GM23338 (cell line): ENCODE measurements around the gene IL5RA. TPM values are rescaled to one million over a fixed set of nuclear protein-coding genes. Genes with fewer than 3 reads are reported as not detected.

ENCODE experiments used
- ATAC-seq: fragments of 200-7000 bp; cut with Tn5 transposase; 3 replicates; pipeline ENCODE4 v1.9.1; 2020
- DNase-seq: peaks from one replicate; pipeline ENCODE4 v3.0.0-alpha.2; 2015; ENCODE audit warnings: low spot score
- H2AFZ ChIP-seq: fragments of 200-600 bp; sonication (generic); 2 replicates; pipeline ENCODE4 v1.8.0; 2016; ENCODE audit warnings: antibody characterized with exemption, mild to moderate bottlenecking, moderate library complexity
- H3F3A ChIP-seq: fragments of 200-600 bp; sonication (generic); replicated peaks from 2 replicates; pipeline ENCODE4 v1.8.0; 2017; ENCODE audit warnings: antibody characterized with exemption, mixed run types, low read depth
- H3K27ac ChIP-seq: fragments of 200-600 bp; sonication (generic); 2 replicates; pipeline ENCODE4 v1.6.1; 2016; ENCODE audit warnings: low read depth
- H3K27me3 ChIP-seq: fragments of 200-600 bp; sonication (generic); 2 replicates; pipeline ENCODE4 v1.8.0; 2016; ENCODE audit warnings: mild to moderate bottlenecking, mixed run types, moderate library complexity; ENCODE audit not compliant: insufficient read depth
- H3K36me3 ChIP-seq: fragments of 200-600 bp; sonication (generic); 2 replicates; pipeline ENCODE4 v1.8.0; 2016; ENCODE audit warnings: mild to moderate bottlenecking; ENCODE audit not compliant: insufficient read depth
- H3K4me1 ChIP-seq: fragments of 200-600 bp; sonication (generic); 2 replicates; pipeline ENCODE4 v1.8.0; 2016; ENCODE audit warnings: mild to moderate bottlenecking, moderate library complexity; ENCODE audit not compliant: insufficient read depth
- H3K4me2 ChIP-seq: fragments of 200-600 bp; sonication (generic); 2 replicates; pipeline ENCODE4 v1.7.1; 2017; ENCODE audit warnings: mixed run types
- H3K4me3 ChIP-seq: fragments of 200-600 bp; sonication (generic); 2 replicates; pipeline ENCODE4 v1.6.1; 2016; ENCODE audit warnings: mixed run types
- H3K79me2 ChIP-seq: fragments of 200-600 bp; sonication (generic); replicated peaks from 2 replicates; pipeline ENCODE4 v1.8.0; 2017; ENCODE audit warnings: mild to moderate bottlenecking; ENCODE audit not compliant: insufficient read depth
- H3K9me2 ChIP-seq: fragments of 200-600 bp; sonication (generic); 2 replicates; pipeline ENCODE4 v1.8.0; 2017; ENCODE audit not compliant: insufficient read depth
- H4K20me1 ChIP-seq: fragments of 200-600 bp; sonication (generic); replicated peaks from 2 replicates; pipeline ENCODE4 v1.8.0; 2017; ENCODE audit warnings: mild to moderate bottlenecking; ENCODE audit not compliant: insufficient read depth
- H3K27ac Mint-ChIP-seq: 2 replicates; pipeline ENCODE4 v1.8.0; 2020; ENCODE audit warnings: inconsistent platforms, mild to moderate bottlenecking, moderate library complexity, mixed read lengths
- H3K27me3 Mint-ChIP-seq: 3 replicates; pipeline ENCODE4 v1.8.0; 2022; ENCODE audit warnings: low read depth, mild to moderate bottlenecking, moderate library complexity, mixed read lengths, inconsistent platforms; ENCODE audit not compliant: insufficient read depth, poor library complexity
- H3K36me3 Mint-ChIP-seq: 3 replicates; pipeline ENCODE4 v1.8.0; 2021; ENCODE audit warnings: low read depth, mild to moderate bottlenecking, inconsistent platforms, moderate library complexity, mixed read lengths
- H3K4me1 Mint-ChIP-seq: 3 replicates; pipeline ENCODE4 v1.8.0; 2020; ENCODE audit warnings: mild to moderate bottlenecking, inconsistent platforms, mixed read lengths
- H3K4me3 Mint-ChIP-seq: 3 replicates; pipeline ENCODE4 v1.8.0; 2021; ENCODE audit warnings: moderate library complexity, mild to moderate bottlenecking, inconsistent platforms, mixed read lengths
- H3K9me3 Mint-ChIP-seq: 3 replicates; pipeline ENCODE4 v1.8.0; 2020; ENCODE audit warnings: moderate library complexity, mild to moderate bottlenecking, inconsistent platforms, mixed read lengths
- CTCF ChIP-seq, 2 experiments: fragments of 200-600 bp in 1 of 2; sonication (generic) in 1 of 2; conservative IDR thresholded peaks; 2 replicates each; pipeline versions ENCODE4 v1.5.1 to v1.6.1; 2016 to 2017; ENCODE audit warnings: antibody characterized with exemption in 2 of 2, low read depth in 2 of 2, mild to moderate bottlenecking in 2 of 2, moderate library complexity in 1 of 2
- EZH2phosphoT487 ChIP-seq: fragments of 200-600 bp; sonication (generic); IDR thresholded peaks from one replicate; pipeline ENCODE4 v1.8.1; 2018; ENCODE audit warnings: antibody characterized with exemption; ENCODE audit not compliant: unreplicated experiment
- JUNB ChIP-seq: IDR thresholded peaks from one replicate; pipeline ENCODE4 v1.6.1; 2016; ENCODE audit warnings: antibody characterized with exemption; ENCODE audit not compliant: unreplicated experiment
- POLR2AphosphoS5 ChIP-seq: IDR thresholded peaks from 2 replicates; pipeline ENCODE4 v1.6.1; 2016; ENCODE audit warnings: antibody characterized with exemption, low read depth
- REST ChIP-seq: IDR thresholded peaks from one replicate; pipeline ENCODE4 v1.6.1; 2018; ENCODE audit warnings: antibody characterized with exemption; ENCODE audit not compliant: unreplicated experiment
- STAT1 ChIP-seq: IDR thresholded peaks from one replicate; pipeline ENCODE4 v1.6.1; 2016; ENCODE audit warnings: antibody characterized with exemption; ENCODE audit not compliant: unreplicated experiment
- ZNF114 ChIP-seq: fragments of 250-450 bp; sonication (Bioruptor Pico); IDR thresholded peaks from 2 replicates; pipeline ENCODE4 v1.5.0; 2020; ENCODE audit warnings: mild to moderate bottlenecking, moderate library complexity
- ZNF331 ChIP-seq: fragments of 250-450 bp; sonication (Bioruptor Pico); IDR thresholded peaks from 2 replicates; pipeline ENCODE4 v1.5.0; 2020; ENCODE audit warnings: low read depth, mild to moderate bottlenecking, moderate library complexity
- polyA plus RNA-seq: library from polyadenylated mRNA; unstranded; fragments of >200 nt; fragmentation: Nextera tagmentation; extraction: Ambion mirVana; gene quantifications from 2 replicates; pipeline ENCODE4 v1.2.1, GENCODE V29; 2016
- total RNA-seq: library from RNA; depleted of rRNA; stranded (reverse); fragments of >200 nt; shearing (Covaris generic); gene quantifications from 2 replicates; pipeline ENCODE4 v1.2.3, GENCODE V29; 2014
- TF ChIP-seq, protein P1 (sequence below): fragments of 250-450 bp; sonication (Bioruptor Pico); IDR thresholded peaks from 2 replicates; pipeline ENCODE4 v1.5.0; 2020; ENCODE audit warnings: mild to moderate bottlenecking, moderate library complexity

The IL5RA gene
- total and polyA plus RNA-seq, 2 experiments from 2014 or later, result 0.31 TPM; not detected in 1

- Histone ChIP-seq H3K4me3 (no peak overlapping the region), H3K79me2 (no peaks in the 10 kb centered on the region), H3K27me3 (no peaks in the 10 kb centered on the region), H4K20me1 (no peaks in the 10 kb centered on the region), H3K4me1 (no peaks in the 10 kb centered on the region), H3K36me3 (no peaks in the 10 kb centered on the region), H2AFZ (peak overlapping the region; percentile 43; the same call in 1 of the 2 replicates), H3K27ac (no peak overlapping the region), H3K9me2 (no peaks in the 10 kb centered on the region), H3K4me2 (no peak overlapping the region), H3F3A (no peaks in the 10 kb centered on the region)
- DNase-seq, result no peak
- TF ChIP-seq CTCF (conservative IDR thresholded peaks at IDR 0.05; ENCODE audit: low read depth in 2 of 2) (no peak), ZNF331 (CRISPR knock-in tag) (no peak), STAT1 (no peak), REST (no peak), ZNF114 (no peak), JUNB (no peak), POLR2AphosphoS5 (no peak), EZH2phosphoT487 (no peak)
- TF ChIP-seq, protein P1, sequence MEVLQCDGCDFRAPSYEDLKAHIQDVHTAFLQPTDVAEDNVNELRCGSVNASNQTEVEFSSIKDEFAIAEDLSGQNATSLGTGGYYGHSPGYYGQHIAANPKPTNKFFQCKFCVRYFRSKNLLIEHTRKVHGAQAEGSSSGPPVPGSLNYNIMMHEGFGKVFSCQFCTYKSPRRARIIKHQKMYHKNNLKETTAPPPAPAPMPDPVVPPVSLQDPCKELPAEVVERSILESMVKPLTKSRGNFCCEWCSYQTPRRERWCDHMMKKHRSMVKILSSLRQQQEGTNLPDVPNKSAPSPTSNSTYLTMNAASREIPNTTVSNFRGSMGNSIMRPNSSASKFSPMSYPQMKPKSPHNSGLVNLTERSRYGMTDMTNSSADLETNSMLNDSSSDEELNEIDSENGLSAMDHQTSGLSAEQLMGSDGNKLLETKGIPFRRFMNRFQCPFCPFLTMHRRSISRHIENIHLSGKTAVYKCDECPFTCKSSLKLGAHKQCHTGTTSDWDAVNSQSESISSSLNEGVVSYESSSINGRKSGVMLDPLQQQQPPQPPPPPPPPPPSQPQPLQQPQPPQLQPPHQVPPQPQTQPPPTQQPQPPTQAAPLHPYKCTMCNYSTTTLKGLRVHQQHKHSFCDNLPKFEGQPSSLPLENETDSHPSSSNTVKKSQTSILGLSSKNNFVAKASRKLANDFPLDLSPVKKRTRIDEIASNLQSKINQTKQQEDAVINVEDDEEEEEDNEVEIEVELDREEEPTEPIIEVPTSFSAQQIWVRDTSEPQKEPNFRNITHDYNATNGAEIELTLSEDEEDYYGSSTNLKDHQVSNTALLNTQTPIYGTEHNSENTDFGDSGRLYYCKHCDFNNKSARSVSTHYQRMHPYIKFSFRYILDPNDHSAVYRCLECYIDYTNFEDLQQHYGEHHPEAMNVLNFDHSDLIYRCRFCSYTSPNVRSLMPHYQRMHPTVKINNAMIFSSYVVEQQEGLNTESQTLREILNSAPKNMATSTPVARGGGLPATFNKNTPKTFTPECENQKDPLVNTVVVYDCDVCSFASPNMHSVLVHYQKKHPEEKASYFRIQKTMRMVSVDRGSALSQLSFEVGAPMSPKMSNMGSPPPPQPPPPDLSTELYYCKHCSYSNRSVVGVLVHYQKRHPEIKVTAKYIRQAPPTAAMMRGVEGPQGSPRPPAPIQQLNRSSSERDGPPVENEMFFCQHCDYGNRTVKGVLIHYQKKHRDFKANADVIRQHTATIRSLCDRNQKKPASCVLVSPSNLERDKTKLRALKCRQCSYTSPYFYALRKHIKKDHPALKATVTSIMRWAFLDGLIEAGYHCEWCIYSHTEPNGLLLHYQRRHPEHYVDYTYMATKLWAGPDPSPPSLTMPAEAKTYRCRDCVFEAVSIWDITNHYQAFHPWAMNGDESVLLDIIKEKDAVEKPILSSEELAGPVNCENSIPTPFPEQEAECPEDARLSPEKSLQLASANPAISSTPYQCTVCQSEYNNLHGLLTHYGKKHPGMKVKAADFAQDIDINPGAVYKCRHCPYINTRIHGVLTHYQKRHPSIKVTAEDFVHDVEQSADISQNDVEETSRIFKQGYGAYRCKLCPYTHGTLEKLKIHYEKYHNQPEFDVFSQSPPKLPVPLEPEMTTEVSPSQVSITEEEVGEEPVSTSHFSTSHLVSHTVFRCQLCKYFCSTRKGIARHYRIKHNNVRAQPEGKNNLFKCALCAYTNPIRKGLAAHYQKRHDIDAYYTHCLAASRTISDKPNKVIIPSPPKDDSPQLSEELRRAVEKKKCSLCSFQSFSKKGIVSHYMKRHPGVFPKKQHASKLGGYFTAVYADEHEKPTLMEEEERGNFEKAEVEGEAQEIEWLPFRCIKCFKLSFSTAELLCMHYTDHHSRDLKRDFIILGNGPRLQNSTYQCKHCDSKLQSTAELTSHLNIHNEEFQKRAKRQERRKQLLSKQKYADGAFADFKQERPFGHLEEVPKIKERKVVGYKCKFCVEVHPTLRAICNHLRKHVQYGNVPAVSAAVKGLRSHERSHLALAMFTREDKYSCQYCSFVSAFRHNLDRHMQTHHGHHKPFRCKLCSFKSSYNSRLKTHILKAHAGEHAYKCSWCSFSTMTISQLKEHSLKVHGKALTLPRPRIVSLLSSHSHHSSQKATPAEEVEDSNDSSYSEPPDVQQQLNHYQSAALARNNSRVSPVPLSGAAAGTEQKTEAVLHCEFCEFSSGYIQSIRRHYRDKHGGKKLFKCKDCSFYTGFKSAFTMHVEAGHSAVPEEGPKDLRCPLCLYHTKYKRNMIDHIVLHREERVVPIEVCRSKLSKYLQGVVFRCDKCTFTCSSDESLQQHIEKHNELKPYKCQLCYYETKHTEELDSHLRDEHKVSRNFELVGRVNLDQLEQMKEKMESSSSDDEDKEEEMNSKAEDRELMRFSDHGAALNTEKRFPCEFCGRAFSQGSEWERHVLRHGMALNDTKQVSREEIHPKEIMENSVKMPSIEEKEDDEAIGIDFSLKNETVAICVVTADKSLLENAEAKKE (CRISPR knock-in tag), result no peak
- Mint-ChIP-seq H3K36me3 (peaks cover 30% of the 10 kb centered on the region; the same call in 2 of the 3 replicates), H3K27me3 (peaks cover 2% of the 10 kb centered on the region), H3K4me1 (no peaks in the 10 kb centered on the region), H3K27ac (no peak overlapping the region), H3K4me3 (no peak overlapping the region), H3K9me3 (peaks cover 100% of the 10 kb centered on the region)
- ATAC-seq, result no peak
These were observed 39.0 kb downstream of the IL5RA start for GRCh38 chr3:3071136-3071535.
